Fibroblast of skin of abdomen (primary cell): ENCODE results near the gene GALNT16. TPM values are rescaled to one million over a fixed set of nuclear protein-coding genes. Genes with fewer than 3 reads are reported as not detected.
"Not testable (repeated sequence)": the region's sequence is repeated elsewhere in the genome, so short reads cannot be mapped to it uniquely, and the experiment has no call there.

Experiments
- DNase-seq: peaks from one replicate; pipeline ENCODE4 v3.0.0-alpha.2; 2013
- polyA plus RNA-seq, 2 experiments: library from polyadenylated mRNA; unstranded; fragments of 120-200 nt; gene quantifications; one replicate each; pipeline ENCODE4 v1.2.1, GENCODE V29; 2013; ENCODE audit not compliant: insufficient read length in 2 of 2

Gene GALNT16
- 1.8 TPM for polyA plus RNA-seq (2013, experiment 1 of 2; ENCODE audit: insufficient read length)
- 2.4 TPM for polyA plus RNA-seq (2013, experiment 2 of 2; ENCODE audit: insufficient read length)

GRCh38 chr14:69259527-69260189 lies at the start of gene GALNT16:
GALNT16 (plus strand) TSS chr14:69260158; CDS start chr14:69260291, 133 bp downstream.
- no peak for DNase-seq

- DNase-seq: no peak
These were observed 45.6 kb upstream of the GALNT16 start for GRCh38 chr14:69214393-69214792.

- DNase-seq: not testable (repeated sequence)
These were observed 42.3 kb upstream of the GALNT16 start for GRCh38 chr14:69217663-69218062.

- DNase-seq: no peak
These were observed 35.0 kb upstream of the GALNT16 start for GRCh38 chr14:69224946-69225345.

GRCh38 chr14:69226178-69226577 lies 33.8 kb upstream of the GALNT16 start:
- no peak for DNase-seq

- DNase-seq: peak; percentile 14
These were observed 33.2 kb upstream of the GALNT16 start for GRCh38 chr14:69226736-69227135.

- no peak for DNase-seq
These were observed 28.5 kb upstream of the GALNT16 start for GRCh38 chr14:69231486-69231885.

- no peak for DNase-seq
These were observed 27.6 kb upstream of the GALNT16 start for GRCh38 chr14:69232388-69232787.

GRCh38 chr14:69234106-69234505 lies 25.9 kb upstream of the GALNT16 start:
- no peak for DNase-seq

- no peak for DNase-seq
These were observed 24.2 kb upstream of the GALNT16 start for GRCh38 chr14:69235708-69236107.

GRCh38 chr14:69237142-69237541 lies 22.8 kb upstream of the GALNT16 start:
- DNase-seq: no peak

GRCh38 chr14:69237584-69237983 lies 22.4 kb upstream of the GALNT16 start:
- no peak for DNase-seq

- no peak for DNase-seq
These were observed 21.1 kb upstream of the GALNT16 start for GRCh38 chr14:69238883-69239282.

- DNase-seq: no peak
These were observed 19.3 kb upstream of the GALNT16 start for GRCh38 chr14:69240527-69241173.

GRCh38 chr14:69241577-69241976 lies 18.4 kb upstream of the GALNT16 start:
- DNase-seq: no peak

- peak; percentile 67 for DNase-seq
These were observed 17.4 kb upstream of the GALNT16 start for GRCh38 chr14:69242311-69243224.

GRCh38 chr14:69244946-69245345 lies 15.0 kb upstream of the GALNT16 start:
- DNase-seq: no peak

- DNase-seq: no peak
These were observed 13.6 kb upstream of the GALNT16 start for GRCh38 chr14:69246331-69246730.

- DNase-seq: peak; percentile 88
These were observed 12.1 kb upstream of the GALNT16 start for GRCh38 chr14:69247676-69248440.

- DNase-seq: no peak
These were observed 10.4 kb upstream of the GALNT16 start for GRCh38 chr14:69249603-69250002.

- no peak for DNase-seq
These were observed 7.1 kb upstream of the GALNT16 start for GRCh38 chr14:69252851-69253250.

- no peak for DNase-seq
These were observed 811 bp upstream of the GALNT16 start for GRCh38 chr14:69259168-69259526.
